ENCODE data around the gene CD248.

The CD248 gene

DNA sequence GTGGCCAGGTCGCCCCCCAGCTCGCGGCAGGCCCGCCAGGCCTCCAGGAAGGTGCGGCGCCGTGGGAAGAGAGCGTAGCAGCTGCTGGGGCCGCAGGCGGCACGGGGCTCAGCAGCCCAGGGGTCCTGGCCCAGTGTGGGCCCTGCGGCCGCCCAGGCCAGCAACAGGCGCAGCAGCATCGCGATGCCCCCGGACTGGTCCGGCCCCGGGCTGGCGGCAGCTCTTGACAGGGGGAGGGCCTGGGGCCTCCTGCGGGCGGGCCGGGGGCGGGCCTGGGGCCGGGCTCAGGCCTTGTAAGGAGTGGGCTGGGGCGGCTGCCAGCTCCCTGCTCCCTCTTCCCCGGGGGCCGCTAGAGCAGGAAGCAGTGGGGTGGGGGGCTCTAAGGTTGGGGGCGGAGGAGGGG is at the start of gene CD248:
Gene CD248 (minus strand): TSS at position 196 of the 403 bp plus-strand sequence. CDS start 17 bp downstream, at position 179.
- no peak for TF ChIP-seq CTCF (IDR thresholded peaks at IDR 0.05; ENCODE audit: extremely low read depth, missing control alignments)
- DNase-seq (ENCODE audit: low spot score) = no peak

DNA sequence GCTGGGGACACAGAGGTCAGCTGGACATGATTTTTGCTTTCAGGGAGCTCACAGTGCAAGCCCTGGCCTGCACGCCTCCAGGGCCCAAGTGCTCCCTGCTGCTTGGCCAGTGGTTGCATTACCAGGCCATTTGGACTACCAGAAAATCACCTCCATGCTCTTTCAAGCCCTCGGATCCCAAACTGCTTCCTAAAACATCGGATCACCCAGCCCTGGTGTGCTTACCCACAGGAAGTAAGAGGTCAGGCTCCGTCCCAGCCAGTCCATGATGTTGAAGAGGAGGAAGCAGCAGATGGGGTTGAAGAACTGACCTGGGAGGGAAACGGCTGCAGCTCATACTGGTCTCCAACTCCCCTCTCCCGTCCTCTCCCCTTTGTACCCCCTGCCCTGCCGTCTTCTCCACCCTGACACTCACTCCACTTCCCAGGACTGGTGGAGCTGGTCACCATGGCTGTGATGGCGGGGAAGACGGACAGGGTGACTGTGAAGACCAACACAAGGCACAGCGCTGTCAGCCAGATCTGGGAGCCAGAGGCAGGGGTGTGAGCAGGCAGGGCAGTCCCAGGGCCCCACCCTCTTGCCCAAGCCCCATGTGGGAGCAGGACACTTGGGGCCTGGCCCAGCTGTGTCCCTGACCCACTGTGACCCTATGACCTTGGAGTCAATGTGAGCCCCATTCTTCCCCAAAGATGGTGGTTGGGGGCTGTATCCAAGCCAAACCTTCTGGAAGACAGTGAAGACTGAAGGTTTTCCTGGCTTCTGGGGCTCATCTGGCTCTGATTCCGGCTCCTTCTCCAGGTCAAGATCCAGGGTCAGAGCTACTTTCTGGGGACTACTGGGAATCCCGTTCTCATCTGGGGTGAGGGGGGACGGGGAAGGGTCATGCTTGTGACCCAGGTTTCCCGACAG is 49.1 kb upstream of the CD248 start:
- no peak for TF ChIP-seq CTCF (IDR thresholded peaks at IDR 0.05; ENCODE audit: extremely low read depth, missing control alignments)
- peak; percentile 5 for DNase-seq (ENCODE audit: low spot score)

DNA sequence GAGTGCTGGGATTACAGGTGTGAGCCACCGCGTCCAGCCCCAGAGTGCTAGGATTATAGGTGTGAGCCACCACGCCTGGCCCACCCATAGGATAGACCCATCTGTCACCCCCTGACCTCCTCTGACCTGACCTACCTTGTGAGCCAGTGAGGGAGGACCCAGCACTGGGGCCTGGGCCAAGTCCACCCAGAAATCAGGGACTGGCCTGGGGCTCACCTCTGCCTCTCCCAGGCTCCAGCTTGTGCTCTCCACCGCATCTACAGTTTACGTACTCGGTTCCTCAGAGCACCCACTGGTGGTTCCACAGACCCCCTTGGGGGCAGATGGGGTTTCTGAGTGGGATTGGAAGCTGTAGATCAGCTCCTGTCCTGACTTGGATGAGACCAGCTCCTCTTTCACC is 48.3 kb upstream of the CD248 start:
- TF ChIP-seq CTCF (IDR thresholded peaks at IDR 0.05; ENCODE audit: extremely low read depth, missing control alignments) = no peak
- peak; percentile 6 for DNase-seq (ENCODE audit: low spot score)

GRCh38 chr11:66363805-66364535 is 47.1 kb upstream of the CD248 start:
- peak; percentile 81 for DNase-seq (ENCODE audit: low spot score)

GRCh38 chr11:66363187-66363601 is 46.4 kb upstream of the CD248 start:
- TF ChIP-seq CTCF (IDR thresholded peaks at IDR 0.05; ENCODE audit: extremely low read depth, missing control alignments) = no peak
- DNase-seq (ENCODE audit: low spot score) = peak; percentile 3

More at GRCh38 chr11:66363805-66364535, 47.1 kb upstream of the CD248 start:
- peak; percentile 85 for TF ChIP-seq CTCF (IDR thresholded peaks at IDR 0.05; ENCODE audit: extremely low read depth, missing control alignments)

DNA sequence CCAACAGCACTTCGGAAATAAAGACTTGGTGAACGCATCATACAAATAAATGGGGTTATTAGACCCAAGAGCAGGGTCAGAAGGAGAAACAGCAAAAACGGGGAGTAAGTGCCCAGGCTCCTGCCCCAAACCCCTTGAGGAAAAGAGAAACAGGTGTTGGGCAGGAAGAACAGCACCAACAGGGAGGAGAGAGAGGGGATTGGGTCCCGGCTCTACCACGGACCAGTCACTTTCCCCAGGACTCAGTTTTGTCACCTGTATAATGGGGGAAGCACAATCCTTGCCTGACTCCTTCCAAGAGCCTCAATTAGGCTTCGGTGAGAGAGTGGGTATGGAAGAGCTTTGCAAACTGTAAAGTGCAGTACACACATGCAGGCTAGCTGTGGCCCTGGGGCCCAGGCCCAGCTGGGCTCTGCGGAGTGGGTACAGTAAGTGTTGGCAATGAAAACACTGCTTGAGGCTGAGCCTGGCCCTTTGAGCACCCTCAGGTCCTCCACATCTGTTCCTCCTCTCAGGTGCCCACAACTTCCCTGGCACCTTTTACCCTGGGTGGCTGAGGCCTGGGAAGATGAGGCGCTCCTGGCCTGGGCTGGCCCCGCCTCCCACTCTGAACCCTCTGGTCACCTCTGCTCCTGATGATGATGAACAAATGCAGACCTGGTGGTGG is 45.8 kb upstream of the CD248 start:
- no peak for TF ChIP-seq CTCF (IDR thresholded peaks at IDR 0.05; ENCODE audit: extremely low read depth, missing control alignments)
- DNase-seq (ENCODE audit: low spot score) = no peak

Data from GM20000 (cell line).